ENCODE data around the gene TMC5. TPM values are rescaled to one million over a fixed set of nuclear protein-coding genes. Genes with fewer than 3 reads are reported as not detected.

Gene TMC5
- total and polyA plus RNA-seq, 2 of the 13 experiments (the other 11 are each of a cell fraction or from before 2014, with no cell fraction given) = 0.09 to 0.41 TPM

DNA sequence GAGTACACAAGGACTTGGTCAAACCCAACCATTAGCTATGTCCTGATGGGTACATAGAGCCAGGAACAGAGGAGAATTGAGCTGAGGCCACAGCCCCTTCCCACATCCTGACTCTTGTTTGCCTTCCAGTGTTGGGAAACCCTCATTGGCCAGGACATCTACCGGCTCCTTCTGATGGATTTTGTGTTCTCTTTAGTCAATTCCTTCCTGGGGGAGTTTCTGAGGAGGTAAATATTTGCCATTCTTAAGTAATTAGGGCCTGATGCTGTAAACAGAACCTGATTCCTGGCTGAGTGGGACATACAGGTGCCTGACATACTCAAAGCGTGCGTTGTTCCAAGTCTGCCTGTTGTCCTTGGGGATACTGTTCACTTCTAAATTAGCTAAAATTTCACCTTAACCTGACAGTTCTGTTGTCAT, 61.6 kb downstream of the TMC5 start (continued):
- no peak for TF ChIP-seq ZNF432 (CRISPR knock-in tag; IDR thresholded peaks at IDR 0.05; ENCODE audit: borderline replicate concordance)
- TF ChIP-seq, protein P1, sequence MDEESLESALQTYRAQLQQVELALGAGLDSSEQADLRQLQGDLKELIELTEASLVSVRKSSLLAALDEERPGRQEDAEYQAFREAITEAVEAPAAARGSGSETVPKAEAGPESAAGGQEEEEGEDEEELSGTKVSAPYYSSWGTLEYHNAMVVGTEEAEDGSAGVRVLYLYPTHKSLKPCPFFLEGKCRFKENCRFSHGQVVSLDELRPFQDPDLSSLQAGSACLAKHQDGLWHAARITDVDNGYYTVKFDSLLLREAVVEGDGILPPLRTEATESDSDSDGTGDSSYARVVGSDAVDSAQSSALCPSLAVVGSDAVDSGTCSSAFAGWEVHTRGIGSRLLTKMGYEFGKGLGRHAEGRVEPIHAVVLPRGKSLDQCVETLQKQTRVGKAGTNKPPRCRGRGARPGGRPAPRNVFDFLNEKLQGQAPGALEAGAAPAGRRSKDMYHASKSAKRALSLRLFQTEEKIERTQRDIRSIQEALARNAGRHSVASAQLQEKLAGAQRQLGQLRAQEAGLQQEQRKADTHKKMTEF (CRISPR knock-in tag; IDR thresholded peaks at IDR 0.05) = peak; percentile 47; the same call in 1 of the 2 replicates
- TF ChIP-seq SP5 (CRISPR knock-in tag; IDR thresholded peaks at IDR 0.05; ENCODE audit: borderline replicate concordance, low read depth) = peak; percentile 29; the same call in 1 of the 2 replicates
- no peak for TF ChIP-seq ZNF552 (CRISPR knock-in tag; IDR thresholded peaks at IDR 0.05; ENCODE audit: borderline replicate concordance)
- TF ChIP-seq, protein P2, sequence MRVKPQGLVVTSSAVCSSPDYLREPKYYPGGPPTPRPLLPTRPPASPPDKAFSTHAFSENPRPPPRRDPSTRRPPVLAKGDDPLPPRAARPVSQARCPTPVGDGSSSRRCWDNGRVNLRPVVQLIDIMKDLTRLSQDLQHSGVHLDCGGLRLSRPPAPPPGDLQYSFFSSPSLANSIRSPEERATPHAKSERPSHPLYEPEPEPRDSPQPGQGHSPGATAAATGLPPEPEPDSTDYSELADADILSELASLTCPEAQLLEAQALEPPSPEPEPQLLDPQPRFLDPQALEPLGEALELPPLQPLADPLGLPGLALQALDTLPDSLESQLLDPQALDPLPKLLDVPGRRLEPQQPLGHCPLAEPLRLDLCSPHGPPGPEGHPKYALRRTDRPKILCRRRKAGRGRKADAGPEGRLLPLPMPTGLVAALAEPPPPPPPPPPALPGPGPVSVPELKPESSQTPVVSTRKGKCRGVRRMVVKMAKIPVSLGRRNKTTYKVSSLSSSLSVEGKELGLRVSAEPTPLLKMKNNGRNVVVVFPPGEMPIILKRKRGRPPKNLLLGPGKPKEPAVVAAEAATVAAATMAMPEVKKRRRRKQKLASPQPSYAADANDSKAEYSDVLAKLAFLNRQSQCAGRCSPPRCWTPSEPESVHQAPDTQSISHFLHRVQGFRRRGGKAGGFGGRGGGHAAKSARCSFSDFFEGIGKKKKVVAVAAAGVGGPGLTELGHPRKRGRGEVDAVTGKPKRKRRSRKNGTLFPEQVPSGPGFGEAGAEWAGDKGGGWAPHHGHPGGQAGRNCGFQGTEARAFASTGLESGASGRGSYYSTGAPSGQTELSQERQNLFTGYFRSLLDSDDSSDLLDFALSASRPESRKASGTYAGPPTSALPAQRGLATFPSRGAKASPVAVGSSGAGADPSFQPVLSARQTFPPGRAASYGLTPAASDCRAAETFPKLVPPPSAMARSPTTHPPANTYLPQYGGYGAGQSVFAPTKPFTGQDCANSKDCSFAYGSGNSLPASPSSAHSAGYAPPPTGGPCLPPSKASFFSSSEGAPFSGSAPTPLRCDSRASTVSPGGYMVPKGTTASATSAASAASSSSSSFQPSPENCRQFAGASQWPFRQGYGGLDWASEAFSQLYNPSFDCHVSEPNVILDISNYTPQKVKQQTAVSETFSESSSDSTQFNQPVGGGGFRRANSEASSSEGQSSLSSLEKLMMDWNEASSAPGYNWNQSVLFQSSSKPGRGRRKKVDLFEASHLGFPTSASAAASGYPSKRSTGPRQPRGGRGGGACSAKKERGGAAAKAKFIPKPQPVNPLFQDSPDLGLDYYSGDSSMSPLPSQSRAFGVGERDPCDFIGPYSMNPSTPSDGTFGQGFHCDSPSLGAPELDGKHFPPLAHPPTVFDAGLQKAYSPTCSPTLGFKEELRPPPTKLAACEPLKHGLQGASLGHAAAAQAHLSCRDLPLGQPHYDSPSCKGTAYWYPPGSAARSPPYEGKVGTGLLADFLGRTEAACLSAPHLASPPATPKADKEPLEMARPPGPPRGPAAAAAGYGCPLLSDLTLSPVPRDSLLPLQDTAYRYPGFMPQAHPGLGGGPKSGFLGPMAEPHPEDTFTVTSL (CRISPR knock-in tag; IDR thresholded peaks at IDR 0.05; ENCODE audit: borderline replicate concordance) = 0 out of 2 replicates have a peak, but pooled peaks have one; percentile 49
- peak; percentile 57; the same call in 1 of the 2 replicates for TF ChIP-seq ZNF7 (CRISPR knock-in tag; IDR thresholded peaks at IDR 0.05)
- peak; percentile 78 for TF ChIP-seq FOSL2 (CRISPR knock-in tag; IDR thresholded peaks at IDR 0.05)
- no peak for TF ChIP-seq ZNF670 (CRISPR knock-in tag; IDR thresholded peaks at IDR 0.05; ENCODE audit: borderline replicate concordance)
- no peak for TF ChIP-seq FOXP1 (IDR thresholded peaks at IDR 0.05)
- TF ChIP-seq FOXP1 (CRISPR knock-in tag; IDR thresholded peaks at IDR 0.05) = peak; percentile 93
- TF ChIP-seq HOXA9 (CRISPR knock-in tag; IDR thresholded peaks at IDR 0.05; ENCODE audit: borderline replicate concordance) = no peak
- no peak for TF ChIP-seq ZC3H13 (CRISPR knock-in tag; IDR thresholded peaks at IDR 0.05)
- no peak for TF ChIP-seq NR2F1 (CRISPR knock-in tag; IDR thresholded peaks at IDR 0.05)
- TF ChIP-seq, protein P3, sequence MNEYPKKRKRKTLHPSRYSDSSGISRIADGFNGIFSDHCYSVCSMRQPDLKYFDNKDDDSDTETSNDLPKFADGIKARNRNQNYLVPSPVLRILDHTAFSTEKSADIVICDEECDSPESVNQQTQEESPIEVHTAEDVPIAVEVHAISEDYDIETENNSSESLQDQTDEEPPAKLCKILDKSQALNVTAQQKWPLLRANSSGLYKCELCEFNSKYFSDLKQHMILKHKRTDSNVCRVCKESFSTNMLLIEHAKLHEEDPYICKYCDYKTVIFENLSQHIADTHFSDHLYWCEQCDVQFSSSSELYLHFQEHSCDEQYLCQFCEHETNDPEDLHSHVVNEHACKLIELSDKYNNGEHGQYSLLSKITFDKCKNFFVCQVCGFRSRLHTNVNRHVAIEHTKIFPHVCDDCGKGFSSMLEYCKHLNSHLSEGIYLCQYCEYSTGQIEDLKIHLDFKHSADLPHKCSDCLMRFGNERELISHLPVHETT (CRISPR knock-in tag; conservative IDR thresholded peaks at IDR 0.05) = no peak
- TF ChIP-seq ZNF737 (CRISPR knock-in tag; IDR thresholded peaks at IDR 0.05; ENCODE audit: borderline replicate concordance) = no peak
